Tibial nerve (tissue), 4 donors: ENCODE measurements around the gene CLCC1. TPM values are rescaled to one million over a fixed set of nuclear protein-coding genes. Genes with fewer than 3 reads are reported as not detected.

Source experiments
- DNase-seq, 2 donors: peaks; one replicate each; pipeline ENCODE4 v3.0.0-alpha.2; 2019; ENCODE audit warnings: low spot score in 2 of 2
- H3K27ac ChIP-seq, 4 donors: fragments of 200-600 bp; sonication (generic) in 3 of 4; one replicate each; pipeline ENCODE4 v1.5.1; 2017 to 2019; ENCODE audit warnings: mild to moderate bottlenecking in 1 of 4
- H3K27me3 ChIP-seq, 2 donors: fragments of 200-600 bp; sonication (generic) in 1 of 2; one replicate each; pipeline versions ENCODE4 v1.5.1 to v1.6.0; 2017 to 2019
- H3K36me3 ChIP-seq, 3 donors: fragments of 200-600 bp; sonication (generic); one replicate each; pipeline ENCODE4 v1.5.1; 2018 to 2019
- H3K4me1 ChIP-seq, 4 donors: fragments of 200-600 bp; sonication (generic) in 3 of 4; one replicate each; pipeline ENCODE4 v1.5.1; 2017 to 2019
- H3K4me3 ChIP-seq, 4 donors: fragments of 200-600 bp; sonication (generic) in 3 of 4; one replicate each; pipeline ENCODE4 v1.5.1; 2017 to 2019; ENCODE audit warnings: mild to moderate bottlenecking in 1 of 4, moderate library complexity in 1 of 4
- H3K9me3 ChIP-seq, 4 donors: fragments of 200-600 bp; sonication (generic) in 3 of 4; one replicate each; pipeline ENCODE4 v1.5.1; 2017 to 2019
- EP300 ChIP-seq, 2 donors: sonication (generic); formaldehyde crosslinking; IDR thresholded peaks; one replicate each; pipeline ENCODE4 v1.6.1; 2017; ENCODE audit warnings: antibody characterized with exemption in 2 of 2, mild to moderate bottlenecking in 1 of 2
- POLR2A ChIP-seq, 2 donors: fragments of 450-650 bp; IDR thresholded peaks; one replicate each; pipeline ENCODE4 v1.6.1; 2017; ENCODE audit warnings: antibody characterized with exemption in 2 of 2, mild to moderate bottlenecking in 2 of 2, moderate library complexity in 2 of 2
- WGBS, 2 donors: methylation state at CpG; one replicate each; pipeline ENCODE4 v1.1.5; 2018; 5-methylcytosine and 5-hydroxymethylcytosine counted together
- total RNA-seq, 4 donors: library from RNA; depleted of rRNA; stranded (reverse); fragments of >200 nt; gene quantifications; one replicate each; pipeline ENCODE4 v1.1.0, GENCODE V29; 2016
- TF ChIP-seq, protein P1 (sequence below), 5 experiments: fragments of 200-600 bp in 3 of 5; fragments of 450-650 bp in 2 of 5; sonication (generic) in 3 of 5; IDR thresholded peaks; one replicate each; pipeline ENCODE4 v1.5.1; 2016 to 2019; ENCODE audit warnings: antibody characterized with exemption in 5 of 5, mild to moderate bottlenecking in 3 of 5, moderate library complexity in 2 of 5

CLCC1 gene
- total RNA-seq, 4 donors from 2014 or later: 24.0 to 29.7 (median 26.2) TPM

GRCh38 chr1:108972951-108973350 lies 9.7 kb upstream of the CLCC1 start:
- no peaks in the 10 kb centered on the region for H3K27me3 ChIP-seq
- no peaks in the 10 kb centered on the region for H3K9me3 ChIP-seq
- H3K36me3 ChIP-seq: peaks cover 0 to 88% (median 3%) of the 10 kb centered on the region in 3 donors
- no peak for DNase-seq
- TF ChIP-seq, protein P1, sequence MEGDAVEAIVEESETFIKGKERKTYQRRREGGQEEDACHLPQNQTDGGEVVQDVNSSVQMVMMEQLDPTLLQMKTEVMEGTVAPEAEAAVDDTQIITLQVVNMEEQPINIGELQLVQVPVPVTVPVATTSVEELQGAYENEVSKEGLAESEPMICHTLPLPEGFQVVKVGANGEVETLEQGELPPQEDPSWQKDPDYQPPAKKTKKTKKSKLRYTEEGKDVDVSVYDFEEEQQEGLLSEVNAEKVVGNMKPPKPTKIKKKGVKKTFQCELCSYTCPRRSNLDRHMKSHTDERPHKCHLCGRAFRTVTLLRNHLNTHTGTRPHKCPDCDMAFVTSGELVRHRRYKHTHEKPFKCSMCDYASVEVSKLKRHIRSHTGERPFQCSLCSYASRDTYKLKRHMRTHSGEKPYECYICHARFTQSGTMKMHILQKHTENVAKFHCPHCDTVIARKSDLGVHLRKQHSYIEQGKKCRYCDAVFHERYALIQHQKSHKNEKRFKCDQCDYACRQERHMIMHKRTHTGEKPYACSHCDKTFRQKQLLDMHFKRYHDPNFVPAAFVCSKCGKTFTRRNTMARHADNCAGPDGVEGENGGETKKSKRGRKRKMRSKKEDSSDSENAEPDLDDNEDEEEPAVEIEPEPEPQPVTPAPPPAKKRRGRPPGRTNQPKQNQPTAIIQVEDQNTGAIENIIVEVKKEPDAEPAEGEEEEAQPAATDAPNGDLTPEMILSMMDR (IDR thresholded peaks at IDR 0.05): no peak
- no peak for TF ChIP-seq POLR2A (IDR thresholded peaks at IDR 0.05)
- H3K4me1 ChIP-seq: no peaks in the 10 kb centered on the region
- H3K4me3 ChIP-seq: no peak overlapping the region
- no peak overlapping the region for H3K27ac ChIP-seq
- 100% methylated on average over 1 of the region's 1 CpG for WGBS, 2 donors

GRCh38 chr1:108969346-108969745 lies 6.1 kb upstream of the CLCC1 start:
- H3K4me1 ChIP-seq: peaks cover 0 to under 1% (median 0%) of the 10 kb centered on the region in 4 donors
- DNase-seq: no peak

DNA sequence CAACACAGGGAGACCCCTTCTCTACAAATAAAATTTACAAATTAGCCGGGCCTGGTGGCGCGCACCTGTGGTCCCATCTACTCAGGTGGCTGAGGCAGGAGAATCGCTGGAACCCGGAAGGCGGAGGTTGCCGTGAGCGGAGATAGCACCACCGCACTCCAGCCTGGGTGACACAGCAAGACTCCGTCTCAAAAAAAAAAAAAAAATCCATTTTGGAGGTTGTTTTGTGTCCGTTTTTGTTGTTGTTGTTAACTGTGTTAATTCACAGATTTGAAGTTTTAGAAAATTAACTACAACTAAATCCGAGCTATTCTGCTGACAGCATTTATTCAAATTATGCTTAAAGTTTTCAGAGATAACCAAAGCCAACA lies 618 bp downstream of the CLCC1 start:
- no peak for TF ChIP-seq POLR2A (IDR thresholded peaks at IDR 0.05)
- no peak for TF ChIP-seq EP300 (IDR thresholded peaks at IDR 0.05)
- TF ChIP-seq, protein P1 (IDR thresholded peaks at IDR 0.05): no peak
- peak in 1 of 2 donors; percentile 9 for DNase-seq
- no peaks in the 10 kb centered on the region for H3K27me3 ChIP-seq
- peak overlapping the region; percentile 69 to 94 (median 80) for H3K4me3 ChIP-seq
- H3K36me3 ChIP-seq: peaks cover 0 to 16% (median 0%) of the 10 kb centered on the region in 3 donors
- H3K9me3 ChIP-seq: no peaks in the 10 kb centered on the region
- 16 to 21% methylated on average over 12 of the region's 12 CpGs for WGBS, 2 donors
- H3K27ac ChIP-seq: peak overlapping the region; percentile 91 to 97 (median 95)
- peaks cover 0 to 42% (median 15%) of the 10 kb centered on the region in 4 donors for H3K4me1 ChIP-seq

More at GRCh38 chr1:108969346-108969745, 6.1 kb upstream of the CLCC1 start:
- H3K27me3 ChIP-seq: no peaks in the 10 kb centered on the region
- TF ChIP-seq EP300 (IDR thresholded peaks at IDR 0.05): no peak
- no peak for TF ChIP-seq POLR2A (IDR thresholded peaks at IDR 0.05)
- TF ChIP-seq, protein P1 (IDR thresholded peaks at IDR 0.05): no peak
- no peak overlapping the region for H3K4me3 ChIP-seq
- peaks cover 0 to 57% (median 3%) of the 10 kb centered on the region in 3 donors for H3K36me3 ChIP-seq
- no peaks in the 10 kb centered on the region for H3K9me3 ChIP-seq
- H3K27ac ChIP-seq: no peak overlapping the region

DNA sequence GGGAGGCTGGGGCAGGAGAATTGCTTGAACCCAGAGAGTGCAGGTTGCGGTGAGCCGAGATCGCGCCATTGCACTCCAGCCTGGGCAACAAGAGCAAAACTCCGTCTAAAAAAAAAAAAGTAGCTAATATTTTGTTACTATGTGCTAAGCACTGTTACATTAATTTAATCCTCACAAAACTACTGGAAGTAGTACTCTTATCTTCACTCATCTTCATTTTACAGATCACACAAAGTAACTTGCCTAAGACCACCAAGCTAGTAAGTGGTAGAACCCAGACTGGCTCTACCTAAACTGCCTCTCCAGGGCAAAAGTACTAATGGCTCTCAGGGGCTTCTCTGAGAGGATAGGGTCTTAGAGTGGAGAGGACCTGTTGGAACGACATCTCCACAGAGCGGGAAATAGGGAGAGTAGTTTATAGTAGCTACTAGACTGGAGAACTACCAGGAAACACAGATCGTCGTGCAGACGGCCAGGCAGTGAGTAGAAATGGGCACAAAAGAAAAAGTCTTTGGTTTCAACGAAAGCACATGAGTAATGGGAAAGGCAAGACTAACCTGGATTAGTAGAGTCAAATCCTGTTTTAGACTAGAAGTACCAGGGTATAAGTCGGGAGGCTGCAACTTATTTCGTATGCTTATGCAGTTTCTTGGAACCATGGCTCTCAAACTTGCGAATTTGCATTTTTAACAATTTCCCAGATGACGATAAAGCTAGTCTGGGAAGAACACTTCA lies 1.4 kb downstream of the CLCC1 start:
- peaks cover 0 to 46% (median 18%) of the 10 kb centered on the region in 4 donors for H3K4me1 ChIP-seq

DNA sequence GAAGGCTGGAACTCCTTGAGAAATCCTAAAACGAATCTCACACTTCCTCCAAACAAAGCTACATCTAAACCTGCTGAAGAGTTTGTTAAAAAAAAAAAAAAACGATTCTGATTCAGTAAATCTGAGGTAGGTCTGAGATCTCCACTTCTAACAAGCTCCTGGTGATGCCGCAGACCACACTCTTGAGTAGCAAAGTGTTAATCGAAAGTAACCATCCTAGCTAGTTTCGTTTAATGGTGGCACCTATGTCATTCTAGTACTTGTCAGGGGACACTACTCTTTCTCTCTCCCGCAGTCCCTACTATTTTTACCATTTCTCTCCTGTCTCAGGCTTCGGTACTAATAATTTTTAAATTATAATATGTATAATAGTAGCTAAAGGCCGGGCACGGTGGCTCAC lies 2.1 kb downstream of the CLCC1 start:
- no peak for TF ChIP-seq EP300 (IDR thresholded peaks at IDR 0.05)
- TF ChIP-seq POLR2A (IDR thresholded peaks at IDR 0.05): no peak
- TF ChIP-seq, protein P1 (IDR thresholded peaks at IDR 0.05): no peak
- no peaks in the 10 kb centered on the region for H3K9me3 ChIP-seq
- H3K27me3 ChIP-seq: no peaks in the 10 kb centered on the region
- no peak overlapping the region for H3K4me3 ChIP-seq
- H3K4me1 ChIP-seq: peaks cover 0 to 49% (median 18%) of the 10 kb centered on the region in 4 donors
- 89 to 93% methylated on average over 9 of the region's 9 CpGs for WGBS, 2 donors
- H3K27ac ChIP-seq: no peak overlapping the region
- H3K36me3 ChIP-seq: peaks cover 0 to 26% (median 0%) of the 10 kb centered on the region in 3 donors
- DNase-seq: no peak

More for the DNA sequence above, 1.4 kb downstream of the CLCC1 start:
- Histone ChIP-seq H3K27ac (peak overlapping the region in 3 of 4 donors; percentile 91 to 97 (median 94)), H3K9me3 (no peaks in the 10 kb centered on the region), H3K4me3 (peak overlapping the region; percentile 69 to 94 (median 80)), H3K36me3 (peaks cover 0 to 20% (median 0%) of the 10 kb centered on the region in 3 donors), H3K27me3 (no peaks in the 10 kb centered on the region)
- 87 to 91% methylated on average over 15 of the region's 15 CpGs for WGBS, 2 donors
- DNase-seq: no peak
- TF ChIP-seq, protein P1 (IDR thresholded peaks at IDR 0.05): no peak
- no peak for TF ChIP-seq POLR2A (IDR thresholded peaks at IDR 0.05)
- no peak for TF ChIP-seq EP300 (IDR thresholded peaks at IDR 0.05)
